ENCODE data around the gene GRN.
"Not testable (repeated sequence)": the region's sequence is repeated elsewhere in the genome, so short reads cannot be mapped to it uniquely, and the experiment has no call there.

GRN gene

GRCh38 chr17:44321246-44322120 lies 23.6 kb upstream of the GRN start:
- no peak for DNase-seq (ENCODE audit: low read depth in 2 of 2)

GRCh38 chr17:44322236-44322895 lies 22.7 kb upstream of the GRN start:
- no peak for DNase-seq (ENCODE audit: low read depth in 2 of 2)

GRCh38 chr17:44323359-44324091 lies 21.6 kb upstream of the GRN start:
- DNase-seq (ENCODE audit: low read depth in 2 of 2), result no peak

- DNase-seq (ENCODE audit: low read depth in 2 of 2), result no peak
These were observed 21.0 kb upstream of the GRN start for GRCh38 chr17:44324092-44324570.

- peak; percentile 85 to 92 for DNase-seq (ENCODE audit: low read depth in 2 of 2)
These were observed 20.4 kb upstream of the GRN start, which contains the start of gene SLC25A39 for GRCh38 chr17:44324571-44325275. TSS of gene SLC25A39 (minus strand) at chr17:44324823. CDS start at chr17:44323562, 1,261 bp downstream.

- DNase-seq (ENCODE audit: low read depth in 2 of 2), result peak; percentile 85 to 89
These were observed 18.1 kb upstream of the GRN start for GRCh38 chr17:44326861-44327444.

GRCh38 chr17:44327715-44328449 lies 17.2 kb upstream of the GRN start:
- DNase-seq (ENCODE audit: low read depth in 2 of 2), result no peak

- DNase-seq (ENCODE audit: low read depth in 2 of 2), result not testable (repeated sequence)
These were observed 15.6 kb upstream of the GRN start for GRCh38 chr17:44329516-44329915.

- not testable (repeated sequence) for DNase-seq (ENCODE audit: low read depth in 2 of 2)
These were observed 14.8 kb upstream of the GRN start for GRCh38 chr17:44330263-44330662.

- peak in 1 of 2 donors; percentile 66 for DNase-seq (ENCODE audit: low read depth in 2 of 2)
These were observed 13.8 kb upstream of the GRN start for GRCh38 chr17:44331249-44331760.

- DNase-seq (ENCODE audit: low read depth in 2 of 2), result no peak
These were observed 11.7 kb upstream of the GRN start for GRCh38 chr17:44333371-44333770.

- DNase-seq (ENCODE audit: low read depth in 2 of 2), result no peak
These were observed 10.8 kb upstream of the GRN start for GRCh38 chr17:44334315-44334714.

GRCh38 chr17:44334727-44335126 lies 10.4 kb upstream of the GRN start:
- DNase-seq (ENCODE audit: low read depth in 2 of 2), result no peak

GRCh38 chr17:44335564-44335963 lies 9.5 kb upstream of the GRN start:
- DNase-seq (ENCODE audit: low read depth in 2 of 2), result no peak

GRCh38 chr17:44335968-44336367 lies 9.1 kb upstream of the GRN start:
- no peak for DNase-seq (ENCODE audit: low read depth in 2 of 2)

GRCh38 chr17:44338702-44339101 lies 6.4 kb upstream of the GRN start:
- DNase-seq (ENCODE audit: low read depth in 2 of 2), result no peak

GRCh38 chr17:44340553-44340952 lies 4.5 kb upstream of the GRN start:
- not testable (repeated sequence) for DNase-seq (ENCODE audit: low read depth in 2 of 2)

GRCh38 chr17:44343510-44344209 lies 1.4 kb upstream of the GRN start:
- DNase-seq (ENCODE audit: low read depth in 2 of 2), result no peak

- peak in 1 of 2 donors; percentile 33 for DNase-seq (ENCODE audit: low read depth in 2 of 2)
These were observed 438 bp downstream of the GRN start for GRCh38 chr17:44345454-44346026.
